ENCODE measurements around the gene ABHD17C.

The ABHD17C gene

GRCh38 chr15:80662757-80663553, 32.2 kb upstream of the ABHD17C start:
- no peak for TF ChIP-seq CTCF (IDR thresholded peaks at IDR 0.05; ENCODE audit: low read depth, low read length)
- H3K4me3 ChIP-seq (ENCODE audit: low read depth, low read length), result no peak overlapping the region

- no peak for TF ChIP-seq CTCF (IDR thresholded peaks at IDR 0.05; ENCODE audit: low read depth, low read length)
These were observed 30.0 kb upstream of the ABHD17C start for GRCh38 chr15:80665151-80665550.

GRCh38 chr15:80667936-80668335, 27.2 kb upstream of the ABHD17C start:
- H3K4me3 ChIP-seq (ENCODE audit: low read depth, low read length), result no peak overlapping the region
- TF ChIP-seq CTCF (IDR thresholded peaks at IDR 0.05; ENCODE audit: low read depth, low read length), result no peak

More at GRCh38 chr15:80665151-80665550, 30.0 kb upstream of the ABHD17C start:
- no peak overlapping the region for H3K4me3 ChIP-seq (ENCODE audit: low read depth, low read length)

GRCh38 chr15:80668546-80669236, 26.4 kb upstream of the ABHD17C start:
- TF ChIP-seq CTCF (IDR thresholded peaks at IDR 0.05; ENCODE audit: low read depth, low read length), result no peak

GRCh38 chr15:80669663-80670273, 25.3 kb upstream of the ABHD17C start:
- no peak overlapping the region for H3K4me3 ChIP-seq (ENCODE audit: low read depth, low read length)
- no peak for TF ChIP-seq CTCF (IDR thresholded peaks at IDR 0.05; ENCODE audit: low read depth, low read length)

More at GRCh38 chr15:80668546-80669236, 26.4 kb upstream of the ABHD17C start:
- H3K4me3 ChIP-seq (ENCODE audit: low read depth, low read length), result no peak overlapping the region

- H3K4me3 ChIP-seq (ENCODE audit: low read depth, low read length), result no peak overlapping the region
These were observed 21.4 kb upstream of the ABHD17C start for GRCh38 chr15:80673561-80674244.

More at GRCh38 chr15:80673561-80674244, 21.4 kb upstream of the ABHD17C start:
- no peak for TF ChIP-seq CTCF (IDR thresholded peaks at IDR 0.05; ENCODE audit: low read depth, low read length)
